Activated T-cell treated with anti-CD3 and anti-CD28 coated beads, Interleukin-2, amount 50 U/mL, for 4 hours (primary cell): ENCODE measurements around the gene CNGA1. TPM values are rescaled to one million over a fixed set of nuclear protein-coding genes. Genes with fewer than 3 reads are reported as not detected.
"Not testable (repeated sequence)": the region's sequence is repeated elsewhere in the genome, so short reads cannot be mapped to it uniquely, and the experiment has no call there.

ENCODE experiments used
- ATAC-seq, 2 donors: fragments of 200-7000 bp; cut with Tn5 transposase; one replicate each; pipeline ENCODE4 v1.10.0; 2021
- DNase-seq: peaks from one replicate; pipeline ENCODE4 v3.0.0-alpha.2; 2020
- H3K27me3 Mint-ChIP-seq: one replicate; pipeline ENCODE4 v1.8.0; 2021; ENCODE audit warnings: low read depth, mixed read lengths
- H3K36me3 Mint-ChIP-seq: one replicate; pipeline ENCODE4 v1.8.0; 2022; ENCODE audit warnings: mixed read lengths; ENCODE audit not compliant: insufficient read depth
- H3K4me1 Mint-ChIP-seq: one replicate; pipeline ENCODE4 v1.8.0; 2021; ENCODE audit warnings: low read depth, mixed read lengths
- H3K4me3 Mint-ChIP-seq: one replicate; pipeline ENCODE4 v1.8.0; 2021; ENCODE audit warnings: mild to moderate bottlenecking, moderate library complexity, mixed read lengths
- H3K9me3 Mint-ChIP-seq: one replicate; pipeline ENCODE4 v1.8.0; 2021; ENCODE audit warnings: mixed read lengths
- total RNA-seq, 3 donors: library from RNA; stranded (reverse); gene quantifications; one replicate each; pipeline ENCODE4 v1.2.1, GENCODE V29; 2021

The CNGA1 gene
- total RNA-seq, 3 donors from 2014 or later = 0.32 to 0.33 (median 0.33) TPM

- peak overlapping the region; percentile 86 for H3K4me3 Mint-ChIP-seq
- H3K27me3 Mint-ChIP-seq = peaks cover 16% of the 10 kb centered on the region
- H3K9me3 Mint-ChIP-seq = peaks cover 4% of the 10 kb centered on the region
- DNase-seq (peak; percentile 56), ATAC-seq (peak; percentile 47 to 58)
- peaks cover 2% of the 10 kb centered on the region for H3K36me3 Mint-ChIP-seq
- H3K4me1 Mint-ChIP-seq = peaks cover 26% of the 10 kb centered on the region
These were observed 659 bp upstream of the CNGA1 start for GRCh38 chr4:48017108-48017571.

- Mint-ChIP-seq H3K9me3 (no peaks in the 10 kb centered on the region), H3K4me1 (peaks cover 17% of the 10 kb centered on the region), H3K27me3 (peaks cover 17% of the 10 kb centered on the region), H3K36me3 (no peaks in the 10 kb centered on the region), H3K4me3 (peak overlapping the region; percentile 86)
- ATAC-seq (no peak), DNase-seq (no peak)
These were observed 803 bp downstream of the CNGA1 start for GRCh38 chr4:48015678-48016077.

DNA sequence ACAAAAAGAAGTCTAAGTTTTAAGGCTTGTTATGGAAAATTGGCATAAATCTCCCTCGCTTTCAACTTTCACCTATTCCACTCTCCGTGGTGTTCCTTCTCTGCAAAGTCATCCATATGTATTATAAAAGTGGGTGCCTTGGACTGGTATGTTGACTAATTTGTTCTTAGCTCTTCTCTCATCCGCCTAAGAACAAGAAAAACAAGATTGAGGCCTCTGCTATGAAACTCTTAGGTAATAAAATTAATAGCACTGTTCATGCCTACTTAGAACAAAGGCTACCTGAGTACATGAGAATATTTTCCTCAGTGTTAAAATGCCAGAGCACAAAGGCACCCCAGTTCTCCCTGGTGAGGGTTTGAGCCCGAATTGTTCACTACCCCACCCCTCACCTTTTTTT lies 1.3 kb downstream of the CNGA1 start:
- DNase-seq = no peak
- Mint-ChIP-seq H3K4me1 (peaks cover 17% of the 10 kb centered on the region), H3K4me3 (no peak overlapping the region), H3K27me3 (peaks cover 17% of the 10 kb centered on the region), H3K9me3 (no peaks in the 10 kb centered on the region), H3K36me3 (no peaks in the 10 kb centered on the region)
- ATAC-seq = no peak

GRCh38 chr4:48012824-48013223 lies 3.7 kb downstream of the CNGA1 start:
- no peaks in the 10 kb centered on the region for H3K36me3 Mint-ChIP-seq
- peaks cover 13% of the 10 kb centered on the region for H3K4me1 Mint-ChIP-seq
- H3K27me3 Mint-ChIP-seq = peaks cover 17% of the 10 kb centered on the region
- no peak overlapping the region for H3K4me3 Mint-ChIP-seq
- H3K9me3 Mint-ChIP-seq = no peaks in the 10 kb centered on the region
- DNase-seq (no peak), ATAC-seq (no peak)

DNA sequence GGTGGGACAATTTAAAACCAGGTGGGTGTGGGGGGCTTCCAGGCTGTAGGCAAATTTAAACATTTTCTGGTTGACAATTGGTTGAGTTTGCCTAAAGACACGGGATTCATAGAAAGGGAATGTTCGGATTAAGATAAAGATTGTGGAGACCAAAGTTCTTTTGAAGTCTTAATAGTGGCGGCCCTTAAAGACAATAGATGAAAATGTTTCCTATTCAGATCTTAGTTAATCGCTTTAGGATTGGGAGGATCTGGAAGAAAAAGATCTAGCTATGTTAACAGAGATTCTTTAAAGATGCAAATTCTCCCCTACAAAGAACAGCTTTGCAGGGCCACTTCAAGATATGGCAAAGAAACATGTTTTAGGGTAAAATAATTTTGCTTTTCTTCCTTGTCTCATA lies 4.8 kb downstream of the CNGA1 start:
- H3K27me3 Mint-ChIP-seq = peaks cover 17% of the 10 kb centered on the region
- peaks cover 9% of the 10 kb centered on the region for H3K4me1 Mint-ChIP-seq
- no peaks in the 10 kb centered on the region for H3K36me3 Mint-ChIP-seq
- ATAC-seq = no peak
- H3K9me3 Mint-ChIP-seq = no peaks in the 10 kb centered on the region
- H3K4me3 Mint-ChIP-seq = no peak overlapping the region
- DNase-seq = no peak

DNA sequence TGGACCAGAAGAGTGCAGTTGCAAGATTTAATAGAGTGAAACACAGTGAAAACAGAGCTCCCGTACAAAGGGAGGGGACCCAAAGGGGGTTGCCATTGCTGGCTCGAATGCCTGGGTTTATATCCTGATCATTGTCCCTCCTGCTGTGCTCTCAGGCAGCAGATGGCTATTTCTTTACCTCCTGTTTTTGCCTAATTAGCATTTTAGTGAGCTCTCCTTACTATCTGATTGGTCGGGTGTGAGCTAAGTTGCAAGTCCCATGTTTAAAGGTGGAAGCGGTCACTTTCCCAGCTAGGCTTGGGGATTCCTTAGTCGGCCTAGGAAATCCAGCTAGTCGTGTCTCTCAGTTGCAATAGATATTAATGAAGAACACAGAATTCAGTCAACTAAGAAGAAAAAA lies 5.6 kb downstream of the CNGA1 start:
- H3K9me3 Mint-ChIP-seq, ATAC-seq, H3K36me3 Mint-ChIP-seq, DNase-seq, H3K4me3 Mint-ChIP-seq, H3K4me1 Mint-ChIP-seq: not testable (repeated sequence)
- H3K27me3 Mint-ChIP-seq = peaks cover 15% of the 10 kb centered on the region

DNA sequence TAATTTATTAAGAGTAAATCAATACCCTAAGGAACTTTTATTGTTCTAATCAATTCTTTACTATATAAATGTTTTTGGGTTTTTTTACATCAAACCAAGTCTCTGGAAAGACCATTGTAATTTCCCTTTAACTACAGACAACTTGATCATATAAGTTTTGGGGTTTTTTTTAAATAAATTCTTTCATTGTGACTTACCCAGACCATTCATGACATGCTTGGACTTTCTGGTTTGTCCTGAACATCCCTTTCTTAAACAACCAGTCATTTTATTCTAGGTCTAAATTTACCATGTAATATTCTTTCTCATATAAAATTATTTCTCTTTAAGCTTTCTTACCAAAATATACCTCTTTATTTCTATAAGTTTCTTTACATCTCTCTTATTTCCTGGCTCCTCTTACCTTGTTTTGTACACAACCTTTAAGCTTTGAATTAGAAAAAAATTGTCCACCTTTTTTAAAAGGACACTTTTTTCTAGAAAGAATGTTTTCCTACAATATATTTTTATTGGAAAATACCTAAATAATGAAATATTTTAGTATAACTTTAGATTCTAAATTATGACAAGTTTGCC lies 8.4 kb downstream of the CNGA1 start:
- DNase-seq (no peak), ATAC-seq (no peak)
- Mint-ChIP-seq H3K36me3 (no peaks in the 10 kb centered on the region), H3K27me3 (peaks cover 5% of the 10 kb centered on the region), H3K9me3 (peaks cover 3% of the 10 kb centered on the region), H3K4me3 (no peak overlapping the region), H3K4me1 (no peaks in the 10 kb centered on the region)

DNA sequence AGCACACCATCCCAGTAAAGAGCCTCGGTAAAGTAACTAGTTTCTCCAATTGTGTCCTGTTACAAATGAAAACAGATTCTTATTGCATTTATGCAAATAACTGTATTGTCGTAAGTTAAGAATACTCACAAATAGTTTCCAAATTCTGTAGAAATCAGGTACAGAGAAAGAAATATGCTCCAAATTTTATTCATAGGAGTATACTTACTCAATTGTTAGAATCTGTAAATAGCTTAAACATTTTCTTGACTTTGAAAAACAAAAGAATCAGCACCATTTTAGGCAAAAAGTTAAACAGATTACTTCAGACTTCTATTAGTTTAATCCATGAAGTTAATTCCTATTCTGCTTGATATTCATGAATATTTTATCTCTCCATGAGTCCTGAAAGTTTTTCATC lies 10.7 kb downstream of the CNGA1 start:
- ATAC-seq = no peak
- no peaks in the 10 kb centered on the region for H3K4me1 Mint-ChIP-seq
- H3K4me3 Mint-ChIP-seq = no peak overlapping the region
- H3K9me3 Mint-ChIP-seq = peaks cover 3% of the 10 kb centered on the region
- H3K27me3 Mint-ChIP-seq = no peaks in the 10 kb centered on the region
- no peak for DNase-seq
- no peaks in the 10 kb centered on the region for H3K36me3 Mint-ChIP-seq

DNA sequence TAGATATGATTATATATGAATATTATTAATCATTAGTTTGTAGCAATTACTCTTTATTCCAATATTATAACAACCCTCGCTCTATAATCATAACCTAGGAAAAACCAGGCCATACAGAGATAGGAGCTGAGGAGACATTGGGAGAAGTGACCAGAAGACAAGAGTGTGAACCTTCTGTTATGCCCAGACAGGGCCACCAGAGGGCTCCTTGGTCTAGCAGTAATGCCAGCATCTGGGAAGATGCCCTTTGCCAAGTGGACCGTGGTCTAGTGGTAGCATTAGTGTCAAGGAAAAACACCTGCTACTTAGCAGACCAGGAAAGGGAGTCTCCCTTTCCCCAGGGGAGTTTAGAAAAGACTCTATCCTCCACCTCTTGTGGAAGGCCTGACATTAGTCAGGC lies 12.9 kb downstream of the CNGA1 start:
- H3K27me3 Mint-ChIP-seq, H3K4me3 Mint-ChIP-seq: not testable (repeated sequence)

GRCh38 chr4:48002267-48002666 lies 14.2 kb downstream of the CNGA1 start:
- H3K4me1 Mint-ChIP-seq = no peaks in the 10 kb centered on the region
- no peak overlapping the region for H3K4me3 Mint-ChIP-seq

More for the DNA sequence above, 12.9 kb downstream of the CNGA1 start:
- not testable (repeated sequence) for H3K9me3 Mint-ChIP-seq, H3K4me1 Mint-ChIP-seq, ATAC-seq, H3K36me3 Mint-ChIP-seq
- DNase-seq = peak; percentile 16

GRCh38 chr4:47996021-47996420 lies 20.5 kb downstream of the CNGA1 start:
- peaks cover 6% of the 10 kb centered on the region for H3K4me1 Mint-ChIP-seq
- no peak for ATAC-seq
- H3K9me3 Mint-ChIP-seq = peaks cover 20% of the 10 kb centered on the region
- H3K36me3 Mint-ChIP-seq = no peaks in the 10 kb centered on the region
- peaks cover 7% of the 10 kb centered on the region for H3K27me3 Mint-ChIP-seq
- no peak overlapping the region for H3K4me3 Mint-ChIP-seq
- DNase-seq = no peak

More at GRCh38 chr4:48002267-48002666, 14.2 kb downstream of the CNGA1 start:
- ATAC-seq = no peak
- Mint-ChIP-seq H3K27me3 (peaks cover 7% of the 10 kb centered on the region), H3K36me3 (no peaks in the 10 kb centered on the region), H3K9me3 (peaks cover 13% of the 10 kb centered on the region)
- DNase-seq = no peak

DNA sequence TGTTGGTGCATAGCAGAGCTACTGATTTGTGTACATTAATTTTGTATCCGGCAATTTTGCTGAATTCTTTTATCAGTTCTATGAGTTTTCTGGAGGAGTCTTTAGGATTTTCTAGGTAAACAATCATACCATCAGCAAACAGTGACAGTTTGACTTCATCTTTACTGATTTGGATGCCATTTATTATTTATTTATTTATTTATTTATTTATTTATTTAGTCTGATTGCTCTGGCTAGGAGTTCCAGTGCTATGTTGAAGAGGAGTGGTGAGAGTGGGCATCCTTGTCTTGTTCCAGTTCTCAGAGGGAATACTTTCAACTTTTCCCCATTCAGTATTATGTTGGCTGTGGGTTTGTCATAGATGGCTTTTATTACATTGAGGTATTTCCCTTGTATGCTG lies 24.0 kb downstream of the CNGA1 start:
- H3K4me1 Mint-ChIP-seq, ATAC-seq, H3K36me3 Mint-ChIP-seq, H3K27me3 Mint-ChIP-seq, H3K4me3 Mint-ChIP-seq, DNase-seq: not testable (repeated sequence)
- H3K9me3 Mint-ChIP-seq = peaks cover 17% of the 10 kb centered on the region

- Mint-ChIP-seq H3K36me3 (no peaks in the 10 kb centered on the region), H3K4me3 (no peak overlapping the region), H3K27me3 (peaks cover 4% of the 10 kb centered on the region), H3K4me1 (peaks cover 6% of the 10 kb centered on the region), H3K9me3 (peaks cover 17% of the 10 kb centered on the region)
- ATAC-seq = no peak
- no peak for DNase-seq
These were observed 26.3 kb downstream of the CNGA1 start for GRCh38 chr4:47990145-47990544.

- Mint-ChIP-seq H3K9me3 (no peaks in the 10 kb centered on the region), H3K36me3 (no peaks in the 10 kb centered on the region), H3K4me1 (no peaks in the 10 kb centered on the region), H3K27me3 (peaks cover 3% of the 10 kb centered on the region), H3K4me3 (no peak overlapping the region)
- ATAC-seq (no peak), DNase-seq (no peak)
These were observed 41.9 kb downstream of the CNGA1 start for GRCh38 chr4:47974566-47974965.

DNA sequence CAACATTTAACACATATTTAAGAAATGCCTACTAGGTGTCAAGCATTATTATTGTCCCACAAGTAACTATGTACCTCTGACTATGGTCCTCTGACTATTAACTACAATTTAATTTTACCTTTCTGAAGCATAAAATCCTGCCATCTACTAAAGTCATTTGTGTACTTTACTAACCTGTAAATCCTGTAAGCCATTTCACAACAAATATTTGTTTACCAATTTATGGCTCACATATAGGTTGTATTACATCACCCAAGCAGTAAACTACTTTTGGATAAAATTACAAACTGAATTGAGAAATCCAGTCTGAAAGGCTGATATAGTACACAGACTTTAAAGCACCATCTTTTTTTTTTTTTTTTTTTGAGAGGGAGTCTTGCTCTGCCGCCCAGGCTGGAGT lies 43.8 kb downstream of the CNGA1 start:
- Mint-ChIP-seq H3K9me3 (no peaks in the 10 kb centered on the region), H3K36me3 (no peaks in the 10 kb centered on the region), H3K4me1 (no peaks in the 10 kb centered on the region), H3K4me3 (no peak overlapping the region), H3K27me3 (peaks cover 6% of the 10 kb centered on the region)
- ATAC-seq (no peak), DNase-seq (no peak)
